Stimulated activated CD8-positive, alpha-beta memory T cell treated with anti-CD3 and anti-CD28 coated beads, Interleukin-15, amount 100 ng/mL, for 48 hours (primary cell): ENCODE results near the gene NADSYN1.
"Not testable (repeated sequence)": the region's sequence is repeated elsewhere in the genome, so short reads cannot be mapped to it uniquely, and the experiment has no call there.

Source experiments
- DNase-seq, 2 donors: peaks; one replicate each; pipeline ENCODE4 v3.0.0-alpha.2; 2020; ENCODE audit warnings: low read depth in 2 of 2

NADSYN1 gene

GRCh38 chr11:71526796-71527575 lies 74.0 kb downstream of the NADSYN1 start, which contains the start of gene KRTAP5-7:
Gene KRTAP5-7, plus strand, starts transcription at chr11:71527267. Its CDS starts 34 bp downstream, at chr11:71527301.
- DNase-seq = not testable (repeated sequence)

- DNase-seq = no peak
These were observed 74.7 kb downstream of the NADSYN1 start for GRCh38 chr11:71527576-71528210.

GRCh38 chr11:71530602-71531001 lies 77.6 kb downstream of the NADSYN1 start:
- DNase-seq = no peak

- no peak for DNase-seq
These were observed 79.1 kb downstream of the NADSYN1 start for GRCh38 chr11:71532036-71532610.

GRCh38 chr11:71534711-71535608 lies 82.0 kb downstream of the NADSYN1 start:
- not testable (repeated sequence) for DNase-seq

- DNase-seq = no peak
These were observed 82.8 kb downstream of the NADSYN1 start for GRCh38 chr11:71535825-71536224.

- DNase-seq = no peak
These were observed 84.5 kb downstream of the NADSYN1 start for GRCh38 chr11:71537537-71537936.

- not testable (repeated sequence) for DNase-seq
These were observed 85.1 kb downstream of the NADSYN1 start, which contains the start of gene KRTAP5-8 for GRCh38 chr11:71537977-71538665. Gene KRTAP5-8, plus strand, starts transcription at chr11:71538025. Its CDS starts 31 bp downstream, at chr11:71538056.

GRCh38 chr11:71538666-71538990 lies 85.6 kb downstream of the NADSYN1 start:
- DNase-seq = no peak

GRCh38 chr11:71539017-71539416 lies 86.0 kb downstream of the NADSYN1 start:
- DNase-seq = no peak

GRCh38 chr11:71539971-71540370 lies 87.0 kb downstream of the NADSYN1 start:
- not testable (repeated sequence) for DNase-seq

- DNase-seq = not testable (repeated sequence)
These were observed 87.7 kb downstream of the NADSYN1 start for GRCh38 chr11:71540521-71541304.

- no peak for DNase-seq
These were observed 89.4 kb downstream of the NADSYN1 start for GRCh38 chr11:71542382-71542781.

- DNase-seq = peak; percentile 1 to 11
These were observed 90.1 kb downstream of the NADSYN1 start for GRCh38 chr11:71542879-71543777.

- DNase-seq = no peak
These were observed 90.9 kb downstream of the NADSYN1 start for GRCh38 chr11:71543866-71544265.

- DNase-seq = no peak
These were observed 91.7 kb downstream of the NADSYN1 start for GRCh38 chr11:71544525-71545214.

GRCh38 chr11:71545405-71545966 lies 92.5 kb downstream of the NADSYN1 start:
- no peak for DNase-seq

- DNase-seq = no peak
These were observed 95.1 kb downstream of the NADSYN1 start, which contains the start of gene KRTAP5-9 for GRCh38 chr11:71548120-71548519. Gene KRTAP5-9, plus strand, starts transcription at chr11:71548420. Its CDS starts 238 bp downstream, at chr11:71548658.
